Activated T-cell treated with anti-CD3 and anti-CD28 coated beads for 4 hours (primary cell): Measurements from ENCODE around the gene ZCWPW2.

Experiments
- DNase-seq: peaks from one replicate; pipeline ENCODE4 v3.0.0-alpha.2; 2020

Gene ZCWPW2

GRCh38 chr3:28348629-28349468, at the start of gene ZCWPW2, which contains the start of gene AZI2:
Gene ZCWPW2 (plus strand): TSS chr3:28348721. CDS start chr3:28413069, 64,348 bp downstream.
Gene AZI2 (minus strand): TSS chr3:28348824. CDS start chr3:28340617, 8,207 bp downstream.
- peak; percentile 89 for DNase-seq

DNA sequence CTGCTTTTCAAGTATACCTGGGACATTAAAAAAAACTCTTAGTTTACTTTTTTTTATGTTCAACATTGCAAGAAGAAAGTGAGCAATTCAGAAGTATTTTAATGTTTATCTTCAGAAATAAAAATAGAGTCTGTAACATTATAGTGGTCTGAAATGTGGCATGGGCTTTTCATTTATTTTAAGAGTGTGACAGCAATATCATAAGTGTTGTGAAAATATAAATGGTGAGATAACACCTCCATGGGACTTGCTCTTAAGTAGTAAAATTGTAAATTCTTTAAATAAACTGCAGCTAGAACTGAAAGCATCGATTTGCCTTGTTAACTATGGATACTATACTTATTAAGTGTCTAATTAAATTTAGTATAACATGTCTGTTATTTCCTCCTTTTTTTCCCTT, 48.8 kb upstream of the ZCWPW2 start:
- DNase-seq, result no peak

- DNase-seq, result no peak
These were observed 48.1 kb upstream of the ZCWPW2 start for GRCh38 chr3:28300345-28300962.

DNA sequence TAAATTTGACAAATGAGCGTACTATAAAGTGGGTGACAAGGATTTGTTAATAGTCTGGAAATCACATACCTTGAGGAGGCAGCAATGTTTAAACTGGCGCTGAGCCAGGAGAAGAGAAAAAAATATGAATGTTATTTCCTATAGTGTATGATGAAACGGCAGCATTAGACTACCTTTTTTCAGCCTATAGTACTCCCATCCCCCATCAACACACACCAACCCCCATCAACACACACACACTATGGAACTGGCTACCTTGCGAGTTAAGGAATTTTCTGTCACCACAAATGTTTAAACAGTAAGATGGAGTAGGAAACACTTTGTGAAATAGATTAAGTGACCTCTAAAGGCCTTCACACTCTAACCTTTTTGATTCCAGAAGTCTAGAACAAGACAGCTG, 46.8 kb upstream of the ZCWPW2 start:
- DNase-seq, result no peak

DNA sequence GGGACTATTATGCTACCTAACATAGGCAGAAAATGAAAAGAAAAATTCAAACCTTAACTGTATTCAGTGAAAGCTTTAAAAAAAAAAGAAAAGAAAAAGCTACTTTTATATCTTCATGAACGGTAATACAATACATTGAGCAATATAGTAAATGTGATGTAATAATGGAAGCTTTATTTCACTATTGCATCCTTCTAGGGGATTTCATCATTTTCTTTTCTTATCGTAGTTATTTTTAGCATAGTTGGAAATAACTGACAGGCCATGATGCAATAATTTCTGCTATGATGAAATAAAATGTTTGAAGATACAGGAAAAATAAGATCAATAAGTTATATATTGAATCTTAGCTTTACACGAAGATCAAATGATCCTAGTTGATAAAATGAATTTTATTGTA, 40.3 kb upstream of the ZCWPW2 start:
- no peak for DNase-seq

GRCh38 chr3:28315711-28316110, 32.8 kb upstream of the ZCWPW2 start:
- DNase-seq, result no peak

- no peak for DNase-seq
These were observed 32.3 kb upstream of the ZCWPW2 start for GRCh38 chr3:28316226-28316625.

GRCh38 chr3:28317438-28318022, 31.0 kb upstream of the ZCWPW2 start:
- no peak for DNase-seq

- DNase-seq, result no peak
These were observed 27.5 kb upstream of the ZCWPW2 start for GRCh38 chr3:28320981-28321380.

DNA sequence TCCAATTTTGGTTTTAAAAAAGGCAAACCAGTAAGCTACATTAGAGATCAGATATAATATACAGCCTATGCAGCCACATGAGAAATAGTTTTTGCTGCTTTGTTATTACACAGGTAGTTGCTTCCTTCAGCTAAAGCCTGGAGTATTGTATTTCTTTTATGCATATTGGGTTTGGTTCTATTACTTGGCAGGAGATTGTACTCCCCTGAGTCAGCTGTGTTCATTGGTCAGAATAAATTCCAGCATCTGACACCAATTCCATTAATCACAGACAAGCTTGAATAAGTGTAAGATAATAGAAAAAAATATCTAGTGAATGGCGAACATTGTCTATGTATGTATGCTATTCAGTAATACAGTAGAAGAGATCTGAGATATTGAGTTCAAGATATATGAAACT, 26.1 kb upstream of the ZCWPW2 start:
- DNase-seq, result no peak

- no peak for DNase-seq
These were observed 22.0 kb upstream of the ZCWPW2 start for GRCh38 chr3:28326458-28326926.

GRCh38 chr3:28328188-28329151, 20.1 kb upstream of the ZCWPW2 start:
- DNase-seq, result no peak

DNA sequence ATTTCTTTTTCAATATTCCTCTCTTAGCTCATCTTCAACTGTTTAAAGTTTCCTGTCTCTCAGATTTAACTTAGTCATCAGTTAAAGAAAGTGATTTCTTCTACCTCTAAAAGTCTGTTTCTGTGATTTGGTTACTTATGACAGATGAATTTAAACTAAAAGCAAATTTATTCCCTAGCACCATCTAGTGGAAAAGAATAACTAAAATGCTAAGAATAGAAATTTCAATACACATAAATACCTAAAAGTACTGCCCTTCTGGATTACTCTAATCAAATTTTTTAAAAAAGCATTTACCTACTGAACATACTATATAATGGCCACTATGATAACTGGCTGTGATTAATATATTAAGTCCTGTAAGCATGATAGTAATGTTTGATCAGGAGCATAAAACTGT, 14.0 kb upstream of the ZCWPW2 start:
- no peak for DNase-seq

DNA sequence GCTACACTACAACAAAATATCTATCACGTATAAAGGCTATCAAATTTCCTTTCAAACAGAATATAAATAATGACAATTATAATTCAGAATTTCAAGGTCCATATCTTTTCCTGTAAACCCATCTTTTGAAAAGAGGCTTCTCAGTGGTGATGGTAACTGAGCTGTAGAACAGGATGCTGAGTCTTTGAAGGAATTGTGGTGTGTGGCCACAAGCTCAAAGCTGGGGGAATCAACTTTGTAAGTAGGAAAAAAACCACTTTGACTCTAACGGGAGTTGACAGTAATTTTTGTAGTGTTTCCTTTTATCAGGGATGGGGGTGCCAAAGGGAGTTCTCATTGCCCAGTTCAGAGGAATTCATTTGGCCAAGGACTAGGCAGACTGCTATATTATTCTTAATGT, 13.3 kb upstream of the ZCWPW2 start:
- DNase-seq, result no peak

GRCh38 chr3:28337230-28337629, 11.3 kb upstream of the ZCWPW2 start:
- no peak for DNase-seq

DNA sequence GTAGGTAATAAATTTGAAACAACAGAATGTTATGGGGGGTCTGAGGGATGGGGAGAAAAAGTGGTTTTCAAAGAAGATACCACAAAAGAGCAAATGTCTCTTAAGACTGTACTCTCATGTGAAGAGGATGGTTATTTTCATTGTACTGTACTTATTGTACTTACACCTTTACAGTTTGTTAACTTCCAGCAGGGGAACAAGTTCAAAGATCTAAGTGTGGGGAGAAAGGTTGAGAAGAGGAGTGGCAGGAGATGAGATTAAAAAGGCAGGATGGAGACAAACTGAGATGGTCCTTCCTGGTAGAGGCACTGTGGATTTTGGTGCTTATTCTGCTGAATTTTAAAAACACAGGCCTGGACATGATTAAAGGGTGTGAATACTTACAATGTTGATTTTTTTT, 5.4 kb upstream of the ZCWPW2 start:
- no peak for DNase-seq

GRCh38 chr3:28345690-28346089, 2.8 kb upstream of the ZCWPW2 start:
- DNase-seq, result no peak

GRCh38 chr3:28347374-28348264, 902 bp upstream of the ZCWPW2 start:
- no peak for DNase-seq

DNA sequence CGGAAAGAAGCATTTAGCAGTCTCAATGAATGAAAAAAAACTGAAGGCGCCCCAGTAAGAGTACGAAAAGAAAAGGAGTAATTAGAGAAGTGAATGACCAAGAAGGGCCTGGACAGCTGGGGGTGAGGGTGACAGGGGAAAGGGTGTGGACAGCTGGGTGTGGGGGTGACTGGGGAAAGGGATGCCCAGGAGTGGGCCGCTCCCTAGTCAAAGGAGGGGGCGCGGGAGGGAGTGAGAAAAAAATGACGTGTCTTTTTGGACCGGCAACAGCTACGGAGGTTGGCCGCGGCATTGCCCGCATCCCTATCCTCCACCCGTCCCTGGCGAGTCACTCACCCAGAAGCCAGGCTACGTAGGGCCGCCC, 274 bp upstream of the ZCWPW2 start:
- DNase-seq, result no peak

DNA sequence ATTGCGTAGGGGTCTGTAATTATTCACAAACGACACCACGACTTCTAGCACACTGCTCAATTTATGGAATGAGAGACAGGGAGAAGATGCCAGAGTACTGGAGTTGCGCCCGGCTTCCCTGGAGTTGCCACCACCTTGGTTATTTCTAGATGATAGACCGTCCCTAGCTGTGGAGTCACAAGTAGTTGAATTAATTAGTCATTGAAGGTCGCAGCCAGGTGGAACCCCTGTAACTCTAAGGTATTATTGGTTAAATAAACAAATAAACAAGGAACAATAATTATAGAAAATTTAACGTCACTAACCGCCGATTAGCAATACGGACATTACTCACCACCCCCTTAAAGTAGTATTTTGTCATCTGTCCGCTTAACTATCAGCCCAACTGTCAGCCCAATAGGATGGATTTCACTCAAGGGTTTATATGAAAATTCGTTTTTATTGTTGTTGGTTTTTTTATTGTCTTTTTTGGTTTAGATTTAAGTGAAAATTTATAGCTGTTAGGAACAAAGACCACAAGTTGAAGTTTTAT, 1.0 kb downstream of the ZCWPW2 start:
- no peak for DNase-seq

- no peak for DNase-seq
These were observed 27.9 kb downstream of the ZCWPW2 start for GRCh38 chr3:28376424-28376823.
